Lower lobe of right lung (tissue), 2 donors: ENCODE measurements around the gene HOMER2. TPM values are rescaled to one million over a fixed set of nuclear protein-coding genes. Genes with fewer than 3 reads are reported as not detected.
A peak's percentile ranks its signal among the peaks of the same experiment; 100 is the strongest.

Source experiments
- ATAC-seq, 2 donors: fragments of 200-7000 bp; cut with Tn5 transposase; one replicate each; pipeline ENCODE4 v1.9.1; 2020 to 2022; ENCODE audit warnings: mild to moderate bottlenecking in 2 of 2, moderate library complexity in 2 of 2
- DNase-seq: peaks from one replicate; pipeline ENCODE4 v3.0.0-alpha.2; 2020
- H3K27ac ChIP-seq: fragments of 200-600 bp; one replicate; pipeline ENCODE4 v1.8.0; 2022
- H3K27me3 ChIP-seq: fragments of 200-600 bp; one replicate; pipeline ENCODE4 v1.8.0; 2022; ENCODE audit warnings: low read depth
- H3K36me3 ChIP-seq: fragments of 200-600 bp; one replicate; pipeline ENCODE4 v1.8.0; 2022; ENCODE audit warnings: mild to moderate bottlenecking
- H3K4me1 ChIP-seq: fragments of 200-600 bp; one replicate; pipeline ENCODE4 v1.8.0; 2022
- H3K4me3 ChIP-seq: fragments of 200-600 bp; one replicate; pipeline ENCODE4 v1.8.0; 2022; ENCODE audit warnings: mild to moderate bottlenecking
- H3K9me3 ChIP-seq: fragments of 200-600 bp; one replicate; pipeline ENCODE4 v1.8.0; 2022
- CTCF ChIP-seq: fragments of 200-600 bp; IDR thresholded peaks from one replicate; pipeline ENCODE4 v1.8.0; 2022; ENCODE audit warnings: antibody characterized with exemption, mild to moderate bottlenecking
- intact Hi-C: fragments of 100-400 bp; cut with DNase I; formaldehyde crosslinking; loops from one replicate; pipeline ENCODE4 v1.11.0; 2022
- total RNA-seq: library from RNA; stranded (reverse); fragmentation: NEBNext Ultra II Directional; extraction: Animal tissue kit (Norgen Biotek cat#: 25700); gene quantifications from one replicate; pipeline ENCODE4 v1.2.1, GENCODE V29; 2021
- donor health status: DM: no; HTN: yes; CAD: no; lungs with severe emphysema.

Gene HOMER2
- total RNA-seq, 1 donor from 2014 or later: 16.2 TPM

DNA sequence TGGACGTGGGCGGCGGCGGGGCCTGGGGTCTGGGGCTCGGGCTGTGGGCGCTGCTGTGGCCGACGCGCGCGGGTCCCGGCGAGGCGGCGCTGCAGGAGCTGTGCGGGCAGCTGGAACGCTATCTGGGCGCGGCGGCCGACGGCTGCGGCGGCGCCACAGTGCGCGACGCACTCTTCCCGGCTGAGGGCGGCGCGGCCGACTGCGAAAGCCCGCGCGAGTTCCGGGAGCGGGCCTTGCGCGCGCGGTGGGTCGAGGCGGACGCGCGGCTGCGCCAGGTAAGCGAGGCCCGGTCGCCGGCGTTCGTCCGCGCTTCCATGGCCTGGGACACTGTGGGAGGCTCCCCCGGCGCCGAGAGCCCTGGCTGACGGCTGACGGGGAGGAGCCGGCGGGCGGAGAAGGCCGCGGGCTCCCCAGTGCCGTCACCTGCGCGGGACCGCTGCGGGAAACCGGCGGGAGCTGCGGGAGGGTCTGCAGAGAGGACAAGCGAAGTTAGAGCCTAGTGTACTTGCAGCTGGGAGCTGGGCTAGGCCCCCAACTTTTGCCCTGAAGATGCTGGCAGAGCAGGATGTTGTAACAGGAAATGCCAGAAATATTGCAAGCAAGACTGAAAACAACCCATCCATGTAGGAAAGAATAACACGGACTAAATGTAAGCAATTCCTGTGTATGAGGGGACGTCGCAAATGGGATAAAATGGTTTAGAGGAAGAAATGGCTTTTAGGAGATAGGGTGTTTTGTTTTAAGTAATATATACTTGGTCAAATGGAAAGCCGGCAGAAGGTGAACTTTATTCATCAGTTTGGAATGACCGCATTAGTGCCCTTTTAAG, 142.2 kb downstream of the HOMER2 start:
- TF ChIP-seq CTCF: no peak
- intact Hi-C loops: no loop called here
- H3K9me3 ChIP-seq: no peaks in the 10 kb centered on the region
- peaks cover 32% of the 10 kb centered on the region for H3K4me1 ChIP-seq
- peak overlapping the region; percentile 88 for H3K4me3 ChIP-seq
- peaks cover 25% of the 10 kb centered on the region for H3K36me3 ChIP-seq
- peak; percentile 63 for DNase-seq
- peak overlapping the region; percentile 98 for H3K27ac ChIP-seq
- no peaks in the 10 kb centered on the region for H3K27me3 ChIP-seq
- peak; percentile 43 to 55 for ATAC-seq

DNA sequence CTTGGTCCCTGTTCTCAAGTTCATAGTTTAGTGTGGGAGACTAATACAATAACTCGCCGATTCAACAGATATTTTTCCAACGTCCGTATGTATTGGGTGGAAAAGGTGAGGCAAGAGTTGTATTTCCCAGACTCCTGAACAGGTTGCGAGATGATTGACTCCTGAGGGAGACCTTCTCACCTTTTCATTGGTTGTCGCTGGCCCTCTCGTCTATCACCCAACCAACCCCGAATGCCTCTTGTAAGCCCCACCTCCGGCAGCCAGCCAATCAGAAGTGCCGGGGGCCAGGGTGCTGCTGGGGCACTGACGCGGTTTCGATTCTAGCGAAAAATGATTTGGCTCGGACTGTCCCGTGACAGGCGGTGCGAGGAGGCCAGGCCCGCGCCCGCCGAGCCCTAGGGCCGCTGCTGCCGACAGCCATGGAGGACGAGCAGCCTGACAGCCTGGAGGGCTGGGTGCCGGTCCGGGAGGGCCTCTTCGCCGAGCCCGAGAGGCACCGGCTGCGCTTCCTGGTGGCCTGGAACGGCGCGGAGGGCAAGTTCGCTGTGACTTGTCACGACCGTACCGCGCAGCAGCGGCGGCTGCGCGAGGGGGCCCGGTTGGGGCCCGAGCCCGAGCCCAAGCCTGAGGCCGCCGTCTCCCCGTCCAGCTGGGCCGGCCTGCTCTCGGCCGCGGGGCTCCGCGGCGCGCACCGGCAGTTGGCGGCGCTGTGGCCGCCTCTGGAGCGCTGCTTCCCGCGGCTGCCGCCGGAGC, 143.0 kb downstream of the HOMER2 start, which contains the start of gene WHAMM:
TSS of gene WHAMM (plus strand) at position 321 of the 753 bp plus-strand sequence. CDS start at position 420, 99 bp downstream.
- Histone ChIP-seq H3K4me1 (peaks cover 32% of the 10 kb centered on the region), H3K4me3 (peak within 1 kb of the TSS; percentile 88), H3K27ac (peak within 1 kb of the TSS; percentile 98), H3K36me3 (peaks cover 17% of the 10 kb centered on the region), H3K9me3 (no peaks in the 10 kb centered on the region), H3K27me3 (no peaks in the 10 kb centered on the region)
- peak; percentile 98 for ATAC-seq
- intact Hi-C loops: no loop called here
- DNase-seq: peak; percentile 97
- no peak for TF ChIP-seq CTCF

GRCh38 chr15:82808634-82809041, 143.9 kb downstream of the HOMER2 start:
- ATAC-seq (no peak), DNase-seq (no peak)
- Histone ChIP-seq H3K4me1 (peaks cover 32% of the 10 kb centered on the region), H3K27me3 (no peaks in the 10 kb centered on the region), H3K36me3 (peaks cover 9% of the 10 kb centered on the region), H3K27ac (peak overlapping the region; percentile 98), H3K4me3 (peak overlapping the region; percentile 88), H3K9me3 (no peaks in the 10 kb centered on the region)
- intact Hi-C loops: no loop called here
- TF ChIP-seq CTCF: no peak

DNA sequence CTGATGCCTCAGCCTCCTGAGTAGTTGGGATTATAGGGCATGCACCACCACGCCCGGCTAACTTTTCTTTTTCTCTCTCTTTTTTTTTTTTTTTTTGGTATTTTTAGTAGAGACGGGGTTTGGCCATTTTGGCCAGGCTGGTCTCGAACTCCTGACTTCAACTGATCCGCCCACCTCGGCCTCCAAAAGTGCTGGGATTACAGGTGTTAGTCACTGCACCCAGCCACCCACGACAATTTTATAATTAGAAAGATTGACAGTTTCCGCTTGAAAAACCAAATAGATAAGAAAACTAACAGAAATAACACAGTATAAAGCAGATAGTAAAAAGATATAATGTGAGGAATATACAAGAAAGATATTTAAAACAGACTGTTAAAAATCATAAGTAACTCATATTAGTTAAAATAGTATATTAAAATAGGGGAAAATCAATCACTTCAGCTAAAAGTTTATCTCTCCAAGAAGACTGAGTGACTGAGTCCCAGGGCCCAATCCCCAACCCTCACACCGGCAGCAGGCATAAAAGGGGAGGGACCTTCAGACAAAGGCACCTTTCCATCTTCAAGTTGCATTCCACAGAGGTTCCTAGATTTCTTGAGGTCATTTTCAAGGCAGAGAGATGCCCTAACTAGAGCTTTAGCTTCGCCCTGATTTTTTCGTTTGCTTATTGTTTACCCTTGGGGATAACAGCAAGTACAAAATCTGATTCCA, 144.4 kb downstream of the HOMER2 start:
- TF ChIP-seq CTCF: no peak
- Histone ChIP-seq H3K27me3 (no peaks in the 10 kb centered on the region), H3K9me3 (no peaks in the 10 kb centered on the region), H3K4me3 (no peak overlapping the region), H3K4me1 (peaks cover 30% of the 10 kb centered on the region), H3K27ac (peak overlapping the region; percentile 98), H3K36me3 (peaks cover 3% of the 10 kb centered on the region)
- intact Hi-C loops: no loop called here
- ATAC-seq (no peak), DNase-seq (no peak)

DNA sequence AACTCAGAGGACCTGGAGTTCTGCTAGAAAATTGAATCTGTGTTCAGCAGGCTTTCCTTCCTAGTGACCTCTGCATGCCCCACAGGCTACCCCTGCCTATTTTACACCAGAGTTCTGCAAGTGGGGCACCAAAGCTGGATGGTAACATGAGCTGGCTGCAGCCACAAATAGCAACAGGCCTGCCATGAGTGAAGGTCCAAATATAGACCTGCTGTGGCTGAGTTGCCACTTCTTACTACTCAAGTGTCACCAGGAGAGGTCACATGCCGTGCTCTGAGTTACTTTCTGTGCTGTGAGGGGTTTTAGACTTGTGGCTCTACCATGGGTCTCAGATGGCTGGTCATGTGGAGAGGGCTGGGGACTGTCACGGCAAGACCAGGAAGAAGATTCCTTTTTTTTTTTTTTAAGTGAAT, 146.5 kb downstream of the HOMER2 start, which contains the start of gene FSD2:
TSS of gene FSD2 (minus strand) at position 76 of the 413 bp plus-strand sequence. CDS start 18,679 bp downstream, outside the sequence.
- Histone ChIP-seq H3K4me3 (no peak within 1 kb of the TSS), H3K4me1 (peaks cover 9% of the 10 kb centered on the region), H3K36me3 (no peaks in the 10 kb centered on the region), H3K9me3 (no peaks in the 10 kb centered on the region), H3K27ac (no peak within 1 kb of the TSS), H3K27me3 (no peaks in the 10 kb centered on the region)
- no peak for TF ChIP-seq CTCF
- DNase-seq: no peak
- intact Hi-C loops: no loop called here
- peak; percentile 20 to 33 for ATAC-seq
